Measurements from ENCODE around the gene PLD2. TPM values are rescaled to one million over a fixed set of nuclear protein-coding genes. Genes with fewer than 3 reads are reported as not detected.

The PLD2 gene
- total and polyA plus RNA-seq, 8 donors, result 11.7 to 26.1 (median 17.9) TPM

- no peaks in the 10 kb centered on the region for H3K36me3 ChIP-seq
- H3K4me3 ChIP-seq, result peak within 1 kb of the TSS in 1 of 4 donors; percentile 22
- intact Hi-C loops (cut with DNase I), result loop anchor here in 2 of 3 donors (5.0 to 10.0 kb wide), 3 partner anchors 51 to 101 kb away; partner anchors contain the start of genes CXCL16 (in 1 of the 2), MED11 (in 1 of the 2) and ZMYND15 (in 1 of the 2)
- 9 to 12% methylated on average over 24 of the region's 24 CpGs for WGBS, 2 donors
- H3K27me3 ChIP-seq, result peaks cover 0 to 16% (median 0%) of the 10 kb centered on the region in 4 donors
- H3K4me1 ChIP-seq, result peaks cover 0 to 20% (median 4%) of the 10 kb centered on the region in 3 donors
- ATAC-seq, result no peak
- peak in 2 of 6 donors; percentile 59 to 72 for DNase-seq
- no peak for FAIRE-seq
- H3K27ac ChIP-seq, result no peak within 1 kb of the TSS
- TF ChIP-seq, protein P1, sequence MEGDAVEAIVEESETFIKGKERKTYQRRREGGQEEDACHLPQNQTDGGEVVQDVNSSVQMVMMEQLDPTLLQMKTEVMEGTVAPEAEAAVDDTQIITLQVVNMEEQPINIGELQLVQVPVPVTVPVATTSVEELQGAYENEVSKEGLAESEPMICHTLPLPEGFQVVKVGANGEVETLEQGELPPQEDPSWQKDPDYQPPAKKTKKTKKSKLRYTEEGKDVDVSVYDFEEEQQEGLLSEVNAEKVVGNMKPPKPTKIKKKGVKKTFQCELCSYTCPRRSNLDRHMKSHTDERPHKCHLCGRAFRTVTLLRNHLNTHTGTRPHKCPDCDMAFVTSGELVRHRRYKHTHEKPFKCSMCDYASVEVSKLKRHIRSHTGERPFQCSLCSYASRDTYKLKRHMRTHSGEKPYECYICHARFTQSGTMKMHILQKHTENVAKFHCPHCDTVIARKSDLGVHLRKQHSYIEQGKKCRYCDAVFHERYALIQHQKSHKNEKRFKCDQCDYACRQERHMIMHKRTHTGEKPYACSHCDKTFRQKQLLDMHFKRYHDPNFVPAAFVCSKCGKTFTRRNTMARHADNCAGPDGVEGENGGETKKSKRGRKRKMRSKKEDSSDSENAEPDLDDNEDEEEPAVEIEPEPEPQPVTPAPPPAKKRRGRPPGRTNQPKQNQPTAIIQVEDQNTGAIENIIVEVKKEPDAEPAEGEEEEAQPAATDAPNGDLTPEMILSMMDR (IDR thresholded peaks at IDR 0.05), result no peak
- no peaks in the 10 kb centered on the region for H3K9me3 ChIP-seq
These were observed 20.8 kb upstream of the PLD2 start, which contains the start of gene VMO1 for GRCh38 chr17:4786106-4786511. VMO1 (minus strand) TSS chr17:4786364; CDS start chr17:4786352, 12 bp downstream.

DNA sequence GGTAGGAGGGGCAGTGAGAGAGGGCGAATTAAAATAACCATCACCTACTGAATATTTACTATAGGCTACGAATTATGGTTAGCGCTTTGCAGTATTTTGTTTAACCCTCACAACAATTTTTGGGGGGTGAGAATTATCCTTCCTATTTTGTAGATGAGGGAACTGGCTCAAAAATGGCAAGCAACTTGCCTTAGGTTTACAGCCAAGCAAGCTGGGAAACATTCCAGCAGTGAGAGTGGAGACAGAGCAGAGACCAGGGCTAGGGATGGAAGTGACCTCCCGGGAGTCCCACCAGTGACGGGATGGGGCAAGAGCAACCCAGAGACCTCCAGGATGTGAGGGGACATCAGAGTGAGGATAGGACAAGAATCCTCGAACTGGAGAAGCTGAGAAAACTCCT lies 20.4 kb upstream of the PLD2 start:
- WGBS, 2 donors, result 22 to 24% methylated on average over 6 of the region's 6 CpGs
- Histone ChIP-seq H3K4me3 (peak overlapping the region in 1 of 4 donors; percentile 22), H3K27me3 (peaks cover 0 to 16% (median 0%) of the 10 kb centered on the region in 4 donors), H3K4me1 (peaks cover 0 to 20% (median 4%) of the 10 kb centered on the region in 3 donors), H3K36me3 (no peaks in the 10 kb centered on the region), H3K9me3 (no peaks in the 10 kb centered on the region), H3K27ac (no peak overlapping the region)
- ATAC-seq (no peak), FAIRE-seq (no peak), DNase-seq (peak in 1 of 6 donors; percentile 7)
- intact Hi-C loops (cut with DNase I), result loop anchor here in 2 of 3 donors (5.0 to 10.0 kb wide), 3 partner anchors 52 to 101 kb away; partner anchors contain the start of genes CXCL16 (in 1 of the 2), MED11 (in 1 of the 2) and ZMYND15 (in 1 of the 2)
- TF ChIP-seq, protein P1 (IDR thresholded peaks at IDR 0.05), result no peak

DNA sequence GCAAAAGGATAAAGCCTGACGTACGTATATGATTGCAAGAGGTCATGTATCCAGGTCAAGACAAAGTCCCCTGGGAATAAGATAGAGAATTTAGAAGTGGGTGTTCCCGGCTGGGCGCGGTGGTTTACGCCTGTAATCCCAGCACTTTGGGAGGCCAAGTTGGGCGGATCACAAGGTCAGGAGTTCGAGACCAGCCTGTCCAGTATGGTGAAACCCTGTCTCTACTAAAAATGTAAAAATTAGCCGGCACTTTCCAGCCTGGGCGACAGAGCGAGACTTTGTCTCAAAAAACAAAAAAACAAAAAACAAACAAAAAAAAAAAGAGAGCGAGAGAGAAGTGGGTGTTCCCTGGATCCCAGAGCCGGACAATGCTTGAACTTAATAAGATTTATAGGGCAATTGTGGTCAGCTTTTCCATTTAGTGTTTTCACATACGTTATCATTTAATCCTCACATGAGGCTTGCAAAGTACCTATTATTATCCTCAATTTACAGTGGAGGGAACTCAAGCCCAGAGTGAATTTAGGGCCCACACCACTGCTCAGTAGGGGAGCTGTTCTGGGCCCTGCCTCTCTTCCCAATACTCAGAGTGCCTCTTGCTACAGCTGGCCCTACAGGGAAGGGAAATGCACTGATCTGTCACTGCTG lies 18.7 kb upstream of the PLD2 start:
- intact Hi-C loops (cut with DNase I), result loop anchor here in 2 of 3 donors (5.0 to 10.0 kb wide), 3 partner anchors 53 to 99 kb away; partner anchors contain the start of genes CXCL16 (in 1 of the 2), MED11 (in 1 of the 2) and ZMYND15 (in 1 of the 2)
- Histone ChIP-seq H3K27ac (no peak overlapping the region), H3K9me3 (no peaks in the 10 kb centered on the region), H3K4me1 (peaks cover 0 to 20% (median 4%) of the 10 kb centered on the region in 3 donors), H3K36me3 (no peaks in the 10 kb centered on the region), H3K27me3 (peaks cover 0 to 9% (median 0%) of the 10 kb centered on the region in 4 donors), H3K4me3 (peak overlapping the region in 1 of 4 donors; percentile 58)
- FAIRE-seq, result no peak
- no peak for ATAC-seq
- TF ChIP-seq, protein P1 (IDR thresholded peaks at IDR 0.05), result no peak
- DNase-seq, result peak in 1 of 6 donors; percentile 3
- 79 to 81% methylated on average over 14 of the region's 14 CpGs for WGBS, 2 donors

DNA sequence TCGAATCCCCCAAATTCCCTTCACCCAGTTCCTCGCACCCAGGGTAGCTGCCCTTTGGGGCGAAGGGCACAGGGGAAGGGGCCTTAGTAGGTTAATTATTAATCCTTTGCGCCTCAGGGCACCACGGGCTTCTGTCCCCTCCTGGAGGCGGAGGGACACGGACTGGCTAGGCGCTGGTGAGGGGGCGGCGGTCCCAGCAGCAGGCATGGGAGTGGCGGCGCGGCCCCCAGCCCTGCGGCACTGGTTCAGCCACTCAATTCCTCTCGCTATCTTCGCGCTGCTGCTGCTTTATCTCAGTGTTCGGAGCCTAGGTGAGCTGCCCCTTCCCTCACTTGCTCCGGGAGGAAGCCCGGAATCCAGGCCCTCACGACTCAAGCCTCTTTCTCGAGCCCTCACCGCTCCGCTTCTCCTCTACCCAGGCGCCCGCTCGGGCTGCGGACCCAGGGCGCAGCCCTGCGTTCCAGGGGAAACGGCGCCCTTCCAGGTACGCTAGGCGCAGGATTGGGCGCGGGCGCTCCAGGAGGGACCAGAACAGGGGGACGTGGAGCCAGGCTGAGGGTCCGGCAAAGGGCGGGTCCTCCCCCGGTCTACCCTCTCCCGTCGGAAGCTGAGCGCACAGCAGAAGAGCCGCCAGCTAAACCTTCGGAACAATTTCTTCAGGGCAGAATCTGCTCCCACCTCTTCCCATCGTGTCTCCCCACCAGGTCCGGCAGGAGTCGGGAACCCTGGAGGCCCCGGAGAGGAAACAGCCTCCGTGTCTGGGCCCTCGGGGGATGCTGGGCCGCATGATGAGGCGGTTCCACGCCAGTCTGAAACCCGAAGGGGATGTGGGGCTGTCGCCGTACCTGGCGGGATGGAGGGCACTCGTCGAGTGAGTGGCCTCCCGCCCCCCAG lies 17.9 kb upstream of the PLD2 start, which contains the start of gene GLTPD2:
Gene GLTPD2, plus strand, starts transcription at position 158 of the 894 bp plus-strand sequence. Its CDS starts 48 bp downstream, at position 206.
- TF ChIP-seq, protein P1 (IDR thresholded peaks at IDR 0.05), result no peak
- DNase-seq (peak in 3 of 6 donors; percentile 42 to 78 (median 65)), ATAC-seq (peak in 3 of 4 donors; percentile 0 to 3 (median 3)), FAIRE-seq (no peak)
- WGBS, 2 donors, result 17 to 19% methylated on average over 59 to 62 of the region's 62 CpGs
- Histone ChIP-seq H3K4me3 (peak within 1 kb of the TSS; percentile 53 to 71 (median 58)), H3K27ac (peak within 1 kb of the TSS; percentile 93 to 98 (median 98)), H3K9me3 (no peaks in the 10 kb centered on the region), H3K27me3 (peaks cover 0 to 3% (median 0%) of the 10 kb centered on the region in 4 donors), H3K36me3 (no peaks in the 10 kb centered on the region), H3K4me1 (peaks cover 0 to 20% (median 4%) of the 10 kb centered on the region in 3 donors)
- intact Hi-C loops (cut with DNase I), result loop anchor here in 2 of 3 donors (5.0 to 10.0 kb wide), 3 partner anchors 54 to 98 kb away; partner anchors contain the start of genes CXCL16 (in 1 of the 2), MED11 (in 1 of the 2) and ZMYND15 (in 1 of the 2)

Data from pancreas (tissue), 10 donors.